ENCODE measurements around the gene NAB2.
"Not testable (repeated sequence)": the region's sequence is repeated elsewhere in the genome, so short reads cannot be mapped to it uniquely, and the experiment has no call there.

The NAB2 gene

DNA sequence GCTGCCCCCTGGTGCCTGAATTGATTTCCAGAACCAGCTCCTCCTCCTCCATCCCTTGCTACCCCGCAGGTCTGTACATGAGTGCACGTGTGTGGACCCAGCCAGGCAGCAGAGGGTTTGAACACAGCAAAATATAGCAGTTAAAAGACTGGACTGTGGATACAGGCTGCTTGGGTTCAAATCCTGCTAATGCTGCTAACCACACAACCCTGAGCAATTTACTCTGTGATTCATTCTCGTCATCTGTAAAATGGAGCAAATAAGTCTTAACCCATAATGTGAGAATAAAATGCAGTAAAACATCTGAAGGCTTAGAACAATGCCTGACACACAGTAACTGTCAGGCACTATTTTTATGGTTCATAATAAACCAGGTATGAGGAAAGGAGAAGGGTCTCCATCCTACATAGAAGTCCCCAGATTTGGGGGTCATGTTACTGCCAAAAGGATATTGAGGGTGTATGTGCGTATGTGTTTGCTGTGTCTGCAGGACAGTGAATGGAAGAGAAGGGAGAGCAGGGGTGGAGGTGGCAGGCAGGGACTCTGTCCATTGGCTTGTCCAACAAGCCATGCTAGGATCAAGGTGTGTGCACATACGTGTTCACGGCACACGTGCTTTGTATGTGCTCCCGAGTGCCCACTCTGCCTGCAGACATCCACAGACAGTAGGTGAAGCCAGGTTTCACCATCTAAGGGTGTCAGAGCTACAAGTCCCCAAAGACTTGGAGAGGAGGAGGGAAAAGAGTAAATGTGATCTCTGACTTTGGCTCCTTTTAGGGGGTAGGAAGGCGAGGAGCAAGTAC lies 23.8 kb downstream of the NAB2 start:
- DNase-seq, result no peak

DNA sequence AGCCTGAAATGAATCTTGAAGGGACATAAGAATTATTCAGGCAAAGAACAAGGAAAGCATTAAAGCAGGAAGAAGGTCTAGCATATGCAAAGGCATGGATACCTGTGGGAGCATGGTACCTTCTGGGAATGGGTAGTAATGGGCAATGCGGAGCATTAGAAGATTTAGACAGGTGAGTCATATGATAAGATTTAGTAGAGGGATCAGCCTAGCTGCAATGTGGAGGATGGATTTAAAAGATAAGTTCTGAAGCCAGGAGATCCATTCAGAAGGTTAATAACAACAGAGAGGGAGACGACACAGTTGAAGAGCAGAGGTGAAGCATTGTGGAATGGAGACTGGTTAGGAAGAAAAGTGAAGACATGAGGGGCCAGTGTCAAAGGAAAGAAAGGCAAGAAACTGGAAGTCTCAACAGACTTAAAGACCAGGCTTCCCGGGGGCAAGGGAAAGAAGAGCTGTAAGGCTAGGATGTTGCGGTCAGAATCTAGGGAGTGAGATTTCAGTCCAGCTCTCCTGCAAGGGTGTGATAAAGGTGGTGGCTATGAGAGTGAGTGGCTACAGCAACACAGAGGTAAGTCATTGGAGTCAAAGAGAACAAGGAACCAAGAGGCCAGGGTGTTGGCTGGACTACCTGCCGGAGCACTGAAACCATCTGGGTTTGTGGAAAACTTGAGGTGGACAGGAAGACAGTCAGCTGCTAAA lies 27.8 kb downstream of the NAB2 start:
- no peak for DNase-seq

DNA sequence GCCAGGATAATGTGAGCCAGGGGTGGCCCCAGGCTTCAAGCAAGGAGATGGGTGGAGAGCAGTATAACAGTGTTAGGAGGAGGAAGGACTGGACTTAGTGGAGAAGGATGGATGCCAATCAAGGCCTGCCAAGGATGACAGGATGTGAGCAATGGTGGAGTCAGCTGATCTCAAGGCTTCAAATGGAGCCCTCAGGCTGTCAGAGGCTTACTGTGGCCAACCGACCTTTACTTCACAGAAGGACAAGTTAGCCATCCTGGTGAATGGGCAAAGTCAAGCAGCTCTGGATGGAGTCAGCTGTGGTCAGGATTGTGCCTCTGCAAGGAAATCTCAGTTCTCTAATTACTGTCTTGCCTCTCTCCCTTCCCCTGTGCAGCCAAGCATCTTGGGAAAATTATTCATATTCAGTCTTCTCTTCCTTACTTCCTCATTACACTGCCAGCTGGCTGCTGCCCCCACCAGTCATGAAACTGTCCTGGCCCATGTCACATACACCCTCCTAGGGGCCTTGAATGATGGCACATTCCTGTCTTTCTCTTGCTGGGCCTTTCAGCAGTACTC lies 29.9 kb downstream of the NAB2 start:
- peak; percentile 19 for DNase-seq

DNA sequence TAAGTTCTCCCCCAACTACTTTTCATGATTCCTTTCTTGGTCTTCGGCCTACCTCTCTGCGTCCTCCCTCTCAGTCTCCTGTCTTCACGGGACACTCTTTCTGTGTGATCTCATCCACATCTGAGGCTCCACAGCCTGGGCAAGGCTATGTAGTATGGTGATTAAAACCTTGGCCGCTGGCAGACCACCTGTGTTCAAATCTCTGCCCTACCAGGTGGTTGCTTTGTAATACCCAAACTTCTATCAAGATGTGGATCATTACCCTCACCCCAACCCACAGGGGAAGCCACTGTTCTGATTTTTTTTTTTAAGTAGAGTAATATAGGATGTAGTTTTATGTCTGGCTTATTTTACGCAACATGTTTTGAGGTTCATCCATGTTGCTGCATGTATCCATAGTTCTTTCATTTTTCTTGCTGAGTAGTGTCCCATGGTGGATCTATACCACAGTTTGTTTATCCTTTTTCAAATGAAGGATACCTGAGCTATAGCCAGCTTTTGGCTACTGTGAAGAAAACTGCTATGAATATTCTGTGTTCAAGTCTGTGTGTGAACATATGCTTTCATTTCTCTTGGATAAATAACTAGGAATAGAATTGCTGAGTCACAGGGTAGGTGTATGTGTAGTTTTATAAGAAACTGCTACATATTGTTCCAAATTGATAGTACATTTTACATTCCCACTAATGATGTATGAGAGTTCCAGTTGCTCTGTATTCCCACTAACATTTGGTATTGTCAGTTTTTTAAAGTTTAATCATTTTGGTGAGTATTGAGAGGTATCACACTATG lies 30.6 kb downstream of the NAB2 start:
- DNase-seq, result no peak

DNA sequence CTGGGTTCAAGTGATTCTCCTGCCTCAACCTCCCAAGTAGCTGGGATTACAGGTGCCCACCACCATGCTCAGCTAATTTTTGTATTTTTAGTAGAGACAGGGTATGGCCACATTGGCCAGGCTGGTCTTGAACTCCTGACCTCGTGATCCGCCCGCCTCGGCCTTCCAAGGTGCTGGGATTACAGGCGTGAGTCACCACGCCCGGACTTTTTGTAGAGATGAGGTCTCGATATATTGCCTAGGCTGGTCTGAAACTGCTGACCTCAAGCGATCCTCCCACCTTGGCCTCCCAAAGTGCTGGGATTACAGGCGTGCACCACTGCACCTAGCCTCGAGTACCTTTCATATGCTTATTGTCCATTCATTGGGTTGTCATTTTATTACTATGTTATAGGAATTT lies 31.8 kb downstream of the NAB2 start:
- not testable (repeated sequence) for DNase-seq

DNA sequence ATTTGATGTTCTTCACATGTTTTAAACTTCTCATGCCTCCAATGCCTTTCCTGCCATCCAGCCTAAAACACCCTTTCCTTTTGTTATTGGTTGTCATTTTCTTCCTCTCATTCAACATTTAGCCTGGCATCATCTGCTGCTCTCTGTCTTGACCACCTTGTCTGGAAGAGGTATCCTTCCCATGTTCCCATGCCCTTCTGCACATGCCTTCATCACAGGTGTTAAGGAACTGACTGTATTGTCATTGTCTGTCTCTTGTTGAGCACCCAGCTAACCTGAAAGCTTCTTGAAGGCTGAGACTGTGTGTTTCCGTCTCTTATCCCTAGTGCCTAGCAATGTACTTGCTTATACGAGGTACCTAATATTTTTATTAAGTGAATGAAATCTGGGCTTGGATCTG lies 34.9 kb downstream of the NAB2 start:
- no peak for DNase-seq

DNA sequence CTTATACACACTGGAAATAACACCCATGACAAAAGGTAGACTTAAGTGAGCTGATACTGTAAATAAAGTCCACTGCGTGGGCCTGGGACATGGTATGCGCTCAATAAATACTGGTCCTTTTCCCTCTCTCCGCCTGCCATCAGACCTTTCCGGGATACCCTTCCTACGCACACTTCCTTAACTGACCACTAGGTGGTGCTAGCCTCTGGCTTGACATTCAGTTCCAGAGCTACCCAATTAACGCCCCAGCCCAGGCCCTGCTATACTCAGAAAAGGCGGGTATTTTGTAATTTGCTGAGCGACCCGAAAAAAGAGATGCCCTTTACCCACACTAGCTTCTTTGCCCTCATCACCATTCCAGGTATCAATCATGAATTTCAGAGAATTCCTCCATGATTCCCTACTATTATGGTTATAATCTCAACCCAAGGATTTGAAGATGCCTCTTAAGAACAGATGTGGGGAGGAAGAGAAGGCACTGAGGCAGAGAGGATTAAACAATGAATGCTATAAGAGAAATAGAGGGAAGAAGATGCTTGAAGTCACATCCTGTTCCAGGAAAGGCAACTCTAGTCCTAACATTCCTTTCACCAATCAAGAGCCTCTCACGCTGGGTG lies 35.5 kb downstream of the NAB2 start:
- DNase-seq, result peak; percentile 88

DNA sequence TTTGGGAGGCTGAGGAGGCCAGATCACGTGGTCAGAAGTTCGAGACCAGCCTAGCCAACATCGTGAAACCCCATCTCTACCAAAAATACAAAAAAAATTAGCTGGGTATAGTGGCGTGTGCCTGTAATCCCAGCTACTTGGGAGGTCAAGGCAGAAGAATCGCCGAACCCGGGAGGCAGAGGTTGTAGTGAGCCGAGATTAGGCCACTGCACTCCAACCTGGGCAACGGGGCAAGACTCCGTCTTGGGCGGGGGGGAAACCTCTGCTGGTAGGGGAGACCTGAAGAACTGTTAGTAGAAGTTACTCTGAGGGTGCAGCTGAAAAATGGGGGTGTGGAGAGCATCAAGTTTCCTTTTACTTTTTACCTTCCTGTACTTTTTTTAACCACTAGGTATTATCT lies 37.1 kb downstream of the NAB2 start:
- DNase-seq, result no peak

DNA sequence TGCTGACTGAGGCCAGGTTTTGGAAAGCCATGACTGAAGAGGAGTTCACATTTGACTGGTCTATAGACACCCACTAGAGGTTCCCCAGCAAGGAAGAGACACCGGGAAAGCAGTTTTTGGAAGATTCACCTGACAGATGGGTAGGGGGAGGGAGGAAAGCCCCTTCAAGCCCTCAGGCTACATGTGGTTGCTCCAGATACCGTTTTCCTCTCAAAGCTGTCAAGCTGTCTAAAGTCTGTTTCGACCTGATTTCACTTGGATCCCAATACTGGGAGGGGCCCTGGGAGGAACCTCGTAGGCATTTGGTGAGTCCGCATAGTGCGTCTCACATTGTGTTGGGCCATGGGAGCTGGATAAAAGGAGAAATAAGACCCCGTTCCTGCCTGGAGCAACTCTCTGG lies 37.6 kb downstream of the NAB2 start:
- DNase-seq, result peak; percentile 42

DNA sequence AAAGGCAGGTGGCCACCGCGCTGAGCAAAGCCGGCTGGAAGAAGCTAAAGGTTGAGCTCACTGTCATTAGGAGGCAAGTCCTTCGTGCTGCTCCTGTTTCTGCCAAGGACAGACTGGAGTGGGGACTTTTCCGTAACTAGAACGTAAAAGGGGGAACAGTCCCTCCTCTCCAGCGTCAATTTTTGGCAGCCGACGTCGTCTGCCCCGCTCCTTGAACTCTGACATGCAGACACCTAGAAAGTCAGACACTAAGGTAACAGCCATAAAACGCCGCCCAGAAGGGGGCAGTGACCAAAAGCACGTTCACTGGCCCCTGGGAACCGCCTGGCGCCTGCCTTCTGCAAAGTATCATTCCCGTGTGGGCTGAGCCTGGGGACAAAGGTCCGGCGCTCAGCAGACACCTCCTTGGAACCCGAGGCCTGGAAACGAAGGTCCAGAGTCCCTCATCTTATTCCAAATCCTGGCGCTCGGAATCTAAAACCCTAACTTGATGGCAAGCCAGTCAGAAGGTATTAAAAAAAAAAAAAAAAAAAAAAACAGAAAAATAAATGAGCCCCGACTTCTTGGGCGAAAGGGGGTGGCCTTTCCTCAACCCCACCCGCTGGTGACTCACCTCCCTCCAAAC lies 38.3 kb downstream of the NAB2 start:
- peak; percentile 93 for DNase-seq

DNA sequence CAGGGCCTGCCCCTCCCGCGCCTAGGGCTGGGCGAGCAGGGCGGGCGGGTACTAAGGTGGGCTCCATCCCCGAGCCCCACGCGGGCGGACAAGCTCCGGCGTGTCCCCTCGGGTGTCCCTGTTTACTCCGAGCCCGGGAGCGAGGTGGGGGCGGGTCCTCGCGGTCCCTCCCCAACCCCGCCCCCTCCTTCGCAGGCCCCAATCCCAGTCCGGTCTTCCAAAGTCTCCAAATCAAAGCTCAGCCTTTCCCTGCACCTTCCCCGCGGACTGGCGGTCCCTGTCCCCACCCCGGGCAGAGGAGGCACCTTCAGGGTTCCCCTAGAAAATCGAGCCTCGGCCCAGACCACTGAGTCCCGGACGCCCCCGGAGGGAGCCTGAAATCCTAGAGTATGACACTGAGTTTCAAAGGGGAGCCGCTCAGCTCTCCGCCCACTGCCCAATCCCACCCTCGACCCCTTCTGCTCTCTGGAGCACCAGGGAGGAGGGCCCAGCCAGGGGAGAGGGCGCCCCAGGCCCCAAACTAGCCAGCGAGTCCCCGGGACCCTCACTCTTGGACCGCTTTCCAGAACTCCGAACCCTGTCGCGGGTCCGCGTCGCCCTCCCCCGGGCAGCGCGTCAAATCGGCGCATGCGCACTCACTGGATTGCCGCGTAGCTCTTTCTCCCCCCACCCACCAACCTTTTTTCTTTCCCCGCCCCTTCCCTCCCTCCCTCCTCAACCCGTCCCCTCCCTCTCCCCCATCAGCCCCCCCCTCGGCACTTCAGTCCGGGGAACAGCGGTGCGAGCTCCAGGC lies 39.0 kb downstream of the NAB2 start, which contains the start of gene LRP1:
LRP1 (plus strand) TSS at position 758 of the 793 bp plus-strand sequence. CDS start 482 bp downstream, outside the sequence.
- peak; percentile 90 for DNase-seq

DNA sequence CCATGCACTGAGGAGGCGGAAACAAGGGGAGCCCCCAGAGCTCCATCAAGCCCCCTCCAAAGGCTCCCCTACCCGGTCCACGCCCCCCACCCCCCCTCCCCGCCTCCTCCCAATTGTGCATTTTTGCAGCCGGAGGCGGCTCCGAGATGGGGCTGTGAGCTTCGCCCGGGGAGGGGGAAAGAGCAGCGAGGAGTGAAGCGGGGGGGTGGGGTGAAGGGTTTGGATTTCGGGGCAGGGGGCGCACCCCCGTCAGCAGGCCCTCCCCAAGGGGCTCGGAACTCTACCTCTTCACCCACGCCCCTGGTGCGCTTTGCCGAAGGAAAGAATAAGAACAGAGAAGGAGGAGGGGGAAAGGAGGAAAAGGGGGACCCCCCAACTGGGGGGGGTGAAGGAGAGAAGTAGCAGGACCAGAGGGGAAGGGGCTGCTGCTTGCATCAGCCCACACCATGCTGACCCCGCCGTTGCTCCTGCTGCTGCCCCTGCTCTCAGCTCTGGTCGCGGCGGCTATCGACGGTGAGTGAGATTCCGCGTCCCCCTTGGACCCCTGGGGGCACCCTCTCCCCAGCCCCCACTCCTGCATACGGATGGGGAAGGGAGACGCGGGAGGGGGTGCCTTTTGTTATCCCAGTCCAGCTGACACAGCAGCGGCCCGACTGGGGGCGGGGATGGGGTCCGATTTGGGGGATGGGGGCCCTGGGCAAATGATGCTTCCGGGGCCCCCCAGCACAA lies 39.8 kb downstream of the NAB2 start:
- DNase-seq, result peak; percentile 41

DNA sequence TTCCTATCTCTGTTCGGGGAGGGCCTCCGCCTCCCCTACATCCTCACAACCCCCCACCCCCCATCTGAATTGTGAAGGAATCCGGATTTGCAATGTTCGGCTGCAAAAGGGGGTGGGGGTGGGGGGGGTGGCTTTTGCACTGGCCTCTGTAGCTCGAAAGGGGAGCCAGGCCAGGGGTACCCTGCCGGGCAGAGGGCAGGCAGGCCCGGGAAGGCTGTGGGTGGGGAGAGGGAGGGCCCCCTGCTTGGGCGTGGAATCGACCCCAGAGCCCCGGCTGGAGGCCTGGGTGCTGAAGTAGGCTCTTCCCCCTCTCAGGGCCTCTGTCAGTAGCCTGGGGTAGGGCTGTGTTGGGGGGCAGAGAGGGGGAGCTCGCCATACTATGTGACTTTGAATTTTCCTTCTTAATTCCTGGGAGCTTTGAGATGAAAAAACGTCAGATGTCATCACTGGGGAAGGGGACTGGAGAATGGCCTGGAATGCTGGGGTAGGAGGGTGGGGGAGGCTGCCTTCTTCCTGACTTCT lies 40.5 kb downstream of the NAB2 start:
- no peak for DNase-seq

DNA sequence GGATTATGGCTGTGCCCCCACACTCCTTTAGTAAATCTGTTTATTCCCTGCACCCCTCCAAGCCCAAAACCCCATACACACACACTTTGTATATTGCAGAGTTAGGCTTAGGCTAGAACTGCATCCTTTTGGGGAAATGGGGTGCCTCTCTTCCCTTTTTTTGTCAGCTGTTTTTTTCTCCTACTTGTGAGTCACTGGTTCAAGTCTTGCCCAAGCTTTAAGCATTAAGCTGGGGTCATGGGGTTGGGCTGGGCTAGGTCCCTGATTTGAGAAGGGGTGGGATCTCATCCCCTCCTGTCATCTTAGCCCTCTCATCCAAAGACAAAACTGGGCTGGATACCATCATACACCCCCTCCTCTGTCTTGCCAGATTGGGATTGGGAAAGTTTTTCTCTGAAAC lies 41.0 kb downstream of the NAB2 start:
- DNase-seq, result no peak

DNA sequence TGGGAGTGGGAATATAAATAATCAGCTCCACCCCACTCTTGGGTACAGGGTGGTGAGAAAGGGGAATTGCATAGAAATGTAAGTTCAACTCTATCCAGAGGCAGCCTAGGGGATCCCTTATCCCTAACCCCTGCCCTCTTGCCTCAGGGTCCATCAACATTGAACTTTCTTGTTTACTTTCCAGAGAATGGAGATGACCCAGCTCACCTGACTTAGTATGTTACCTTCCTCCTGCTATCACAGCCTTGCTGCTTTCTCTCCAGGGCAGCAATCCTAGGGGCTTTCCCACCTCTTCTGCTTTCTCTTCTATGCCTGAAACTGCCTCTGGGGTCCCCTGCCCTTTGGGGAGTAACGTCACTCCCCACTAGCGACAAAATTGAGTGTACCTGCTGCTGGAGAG lies 42.0 kb downstream of the NAB2 start:
- no peak for DNase-seq

DNA sequence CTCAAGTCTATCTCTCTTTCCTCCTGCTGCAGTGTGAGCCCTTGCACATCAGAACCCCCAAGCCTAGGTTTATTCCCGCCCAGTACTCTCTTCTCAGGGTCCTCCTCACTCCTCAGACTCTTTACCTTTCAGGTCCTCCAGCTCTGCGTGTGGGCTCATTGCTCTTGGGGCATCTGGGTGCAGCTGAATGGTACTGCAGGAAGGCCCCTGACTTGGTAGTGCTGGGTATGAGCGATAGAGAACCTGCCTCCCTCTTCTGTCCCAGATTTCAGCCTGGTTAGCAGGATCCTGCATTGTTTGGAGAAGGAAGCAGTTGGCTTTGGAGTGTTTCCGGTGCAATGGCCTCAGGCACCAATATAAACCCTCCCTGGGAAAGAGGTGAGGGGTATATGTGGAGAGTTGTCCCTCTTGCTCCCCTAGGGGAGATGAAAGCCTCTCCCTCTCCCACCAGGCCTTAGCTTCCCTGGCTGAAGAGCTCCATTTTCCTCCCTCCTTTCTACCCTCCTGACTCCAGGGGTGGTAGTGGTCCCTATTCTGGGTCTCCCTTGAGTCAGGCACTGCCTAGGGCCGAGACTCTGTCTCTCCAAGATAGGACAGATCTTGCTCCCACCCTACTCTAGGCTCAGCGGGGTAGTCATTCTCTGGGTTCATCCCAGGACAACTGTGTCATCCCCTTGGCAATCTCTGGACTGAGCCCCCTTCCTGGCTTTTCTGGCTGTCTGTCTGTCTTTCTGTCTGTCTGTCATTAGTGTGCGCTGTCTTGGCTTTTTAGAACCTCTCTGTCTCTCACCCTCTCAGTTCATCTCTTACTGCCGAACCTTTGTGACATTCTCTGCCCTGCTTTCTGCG lies 43.2 kb downstream of the NAB2 start:
- DNase-seq, result peak; percentile 55

DNA sequence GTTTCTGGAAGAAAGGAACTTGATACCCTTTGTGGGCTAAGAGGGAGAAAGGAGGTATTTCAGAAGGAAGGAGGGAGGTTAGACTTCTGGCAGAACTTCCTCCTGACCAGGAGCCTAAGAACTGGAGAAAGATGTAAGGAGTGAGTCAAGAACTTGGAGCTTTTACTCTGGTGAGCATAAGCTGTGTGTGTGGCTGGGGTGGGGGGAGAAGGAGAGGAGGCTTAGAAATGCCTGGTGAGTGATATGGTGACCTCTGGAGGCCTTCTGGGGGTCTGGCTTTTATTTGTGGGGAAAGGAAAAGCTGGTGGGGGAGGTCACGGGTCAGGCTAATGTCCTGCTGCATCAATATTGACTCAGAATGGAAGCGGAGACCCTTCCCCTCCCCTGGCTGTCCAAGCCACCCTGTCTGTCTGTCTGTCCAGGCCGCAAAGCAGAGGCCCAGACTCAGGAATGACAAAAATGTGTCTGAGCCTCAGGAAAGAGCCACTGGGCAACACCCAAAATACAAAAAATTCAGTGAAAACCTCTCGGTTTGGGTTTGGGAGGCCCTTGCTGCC lies 44.2 kb downstream of the NAB2 start:
- DNase-seq, result no peak

DNA sequence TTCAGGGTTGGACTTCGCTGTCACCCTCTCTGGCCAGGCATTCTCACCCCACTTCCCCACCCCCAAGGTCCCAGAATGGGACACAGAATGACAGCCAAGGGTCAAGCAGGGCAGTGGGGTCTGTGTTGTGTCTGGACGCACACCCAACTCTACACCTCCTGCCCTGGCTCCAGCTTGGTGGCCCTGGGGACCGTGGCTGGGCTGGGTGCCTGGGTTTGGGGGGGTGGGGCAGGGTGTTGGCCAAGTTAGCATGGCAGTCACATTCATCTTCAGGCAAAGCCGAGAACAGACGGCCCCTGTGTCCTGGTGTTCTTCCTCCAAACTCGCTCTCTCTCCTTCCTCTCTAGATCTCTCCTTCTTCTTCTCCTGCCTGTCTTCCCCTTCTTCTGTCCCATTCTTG lies 45.0 kb downstream of the NAB2 start:
- DNase-seq, result no peak

DNA sequence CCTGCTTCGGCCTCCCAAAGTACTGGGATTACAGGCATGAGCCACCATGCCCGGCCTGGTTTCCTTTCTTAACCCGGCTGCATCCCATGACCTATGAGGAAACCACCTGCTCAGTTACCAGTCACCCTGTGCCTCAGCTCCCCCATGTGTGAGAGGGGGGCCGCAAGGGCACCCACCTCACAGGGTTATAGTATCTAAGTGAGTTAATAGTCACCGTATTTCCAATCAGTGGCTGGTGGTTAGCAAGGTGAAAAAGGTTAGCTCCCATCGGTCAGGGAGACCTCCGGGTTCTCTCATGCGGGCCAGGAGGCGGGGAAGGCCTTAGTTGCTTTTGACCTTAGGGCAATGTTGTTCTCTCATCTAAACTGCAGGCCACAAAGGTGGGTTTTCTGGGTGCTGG lies 46.0 kb downstream of the NAB2 start:
- no peak for DNase-seq

All from DMS53 (cell line).